Putamen (tissue), 1 donor: ENCODE data around the gene CTNS.

Experiments
- DNase-seq: peaks from one replicate; pipeline ENCODE4 v3.0.0-alpha.2; 2016; ENCODE audit warnings: low spot score

Gene CTNS

DNA sequence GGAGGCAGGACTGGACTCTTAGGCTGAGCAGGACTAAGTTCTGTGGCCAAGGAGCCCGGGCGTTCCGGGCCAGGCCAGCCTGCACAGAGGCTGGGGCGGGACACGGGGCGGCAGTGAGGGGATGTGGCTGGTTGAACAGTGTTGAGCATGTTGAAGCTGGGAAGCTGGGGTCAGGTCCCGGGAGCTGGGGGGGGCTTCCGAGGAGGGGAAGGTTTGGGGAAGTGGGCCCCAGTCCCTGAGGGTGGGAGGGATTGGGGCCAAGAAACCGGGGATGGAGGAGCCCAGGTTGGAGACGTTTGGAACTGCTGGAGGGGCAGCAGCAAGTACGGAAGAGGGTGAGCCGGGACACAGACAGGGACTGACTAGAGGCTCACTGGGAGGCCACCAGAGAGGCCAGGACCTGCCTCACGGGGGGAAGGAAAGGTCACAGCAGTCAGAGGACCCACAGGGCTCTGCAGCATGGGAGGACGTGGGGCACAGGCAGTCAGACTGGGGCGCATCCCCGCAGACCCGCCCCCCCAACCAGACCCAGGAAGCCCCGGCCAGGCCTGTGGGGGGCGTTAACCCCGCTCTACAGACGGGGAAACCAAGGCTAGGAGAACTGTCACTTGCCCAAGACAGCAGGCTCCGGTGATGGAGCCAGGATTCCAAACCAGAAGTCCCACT, 22.4 kb downstream of the CTNS start:
- no peak for DNase-seq

DNA sequence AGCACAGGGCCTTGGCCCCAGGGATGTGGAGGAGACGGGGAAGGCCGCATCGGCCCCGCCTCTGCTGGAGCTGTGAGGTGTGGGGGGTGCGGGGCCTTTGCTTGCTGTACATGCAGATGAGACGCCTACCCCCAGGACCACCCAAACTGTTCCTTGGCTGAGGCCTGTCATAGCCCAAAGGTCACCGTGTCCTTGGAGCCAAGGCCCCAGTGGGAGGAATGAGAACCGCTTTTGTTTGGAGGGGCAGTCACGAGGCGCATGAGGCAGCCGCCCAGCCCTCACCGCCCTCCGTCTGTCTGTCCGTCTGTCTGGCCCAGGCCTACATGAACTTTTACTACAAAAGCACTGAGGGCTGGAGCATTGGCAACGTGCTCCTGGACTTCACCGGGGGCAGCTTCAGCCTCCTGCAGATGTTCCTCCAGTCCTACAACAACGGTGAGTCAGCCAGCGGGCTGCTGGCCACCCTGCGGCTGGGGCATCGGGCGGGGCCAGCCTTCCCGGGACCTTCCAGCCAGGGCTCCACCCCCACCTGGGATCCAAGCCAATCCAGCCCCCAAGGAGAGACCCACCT, 23.1 kb downstream of the CTNS start:
- peak; percentile 47 for DNase-seq

DNA sequence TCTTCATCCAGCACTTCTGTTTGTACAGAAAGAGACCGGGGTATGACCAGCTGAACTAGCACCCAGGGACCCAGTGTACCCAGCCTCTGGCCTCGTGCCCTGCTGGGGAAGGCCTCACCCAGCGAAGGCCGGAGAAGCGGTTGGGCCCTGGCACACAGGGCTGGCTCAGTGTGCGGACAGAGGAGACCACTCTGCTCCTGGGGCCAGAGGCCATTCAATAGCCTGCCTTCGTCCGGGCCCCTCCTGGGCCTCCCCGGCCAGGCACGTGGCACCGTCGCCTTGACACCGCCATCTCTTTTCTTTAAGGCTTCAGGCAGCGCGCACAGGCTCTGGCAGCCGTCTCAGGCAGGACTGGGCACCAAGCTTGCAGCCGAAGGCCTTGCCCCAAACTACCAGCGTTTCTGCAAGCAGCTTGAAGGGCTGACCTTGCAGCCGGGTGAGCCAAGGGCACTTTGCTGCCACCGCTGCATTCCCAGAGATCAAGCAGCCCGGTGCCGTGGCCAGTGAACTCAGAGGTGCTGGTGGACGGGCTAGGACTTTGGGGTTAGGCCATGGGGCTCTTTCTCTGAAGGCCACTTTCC, 23.8 kb downstream of the CTNS start:
- DNase-seq, result peak; percentile 50

DNA sequence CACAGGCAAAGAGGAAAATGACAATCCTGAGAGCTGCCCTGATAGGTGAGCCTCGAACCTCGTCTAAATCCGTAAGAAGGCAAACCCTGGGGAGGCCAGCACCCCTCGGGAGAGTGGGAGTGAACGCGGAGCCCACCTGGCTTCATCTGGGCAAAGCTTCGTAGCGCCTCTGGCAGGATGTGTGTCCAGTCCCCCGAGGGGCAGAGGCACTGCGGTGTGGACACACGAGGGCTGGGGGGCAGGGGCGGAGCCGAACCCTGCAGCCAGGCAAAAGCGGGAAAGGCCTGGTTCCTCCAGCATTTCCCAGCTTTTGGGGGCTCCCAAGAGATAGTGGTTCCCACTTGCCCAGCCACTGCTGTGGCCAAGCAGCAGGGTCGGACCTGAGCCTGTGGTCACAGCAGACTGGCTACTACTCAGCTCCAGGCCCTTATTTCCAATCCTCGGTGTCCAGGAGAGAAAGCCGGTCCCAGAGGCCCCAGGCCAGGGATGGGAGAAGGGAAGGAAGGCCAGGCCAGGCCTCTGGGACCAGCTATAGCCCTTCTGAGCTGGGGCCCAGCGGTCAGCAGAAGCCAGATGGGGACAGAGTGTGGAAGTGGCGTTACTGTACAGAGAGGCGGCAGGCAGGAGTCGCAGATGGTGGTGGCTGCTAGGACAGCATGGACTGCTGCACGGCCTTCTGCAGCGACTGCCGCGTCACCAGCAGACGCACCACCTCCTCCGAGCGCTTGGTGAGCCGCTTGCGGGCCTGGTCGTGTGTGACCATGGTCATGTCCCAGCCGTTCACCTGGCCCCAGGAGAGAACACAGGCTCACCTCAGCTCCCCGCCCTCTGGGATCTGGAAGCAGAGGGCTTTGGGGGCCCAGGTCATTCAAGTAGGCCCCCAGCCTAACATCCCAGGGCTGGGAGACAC, 26.8 kb downstream of the CTNS start:
- no peak for DNase-seq

DNA sequence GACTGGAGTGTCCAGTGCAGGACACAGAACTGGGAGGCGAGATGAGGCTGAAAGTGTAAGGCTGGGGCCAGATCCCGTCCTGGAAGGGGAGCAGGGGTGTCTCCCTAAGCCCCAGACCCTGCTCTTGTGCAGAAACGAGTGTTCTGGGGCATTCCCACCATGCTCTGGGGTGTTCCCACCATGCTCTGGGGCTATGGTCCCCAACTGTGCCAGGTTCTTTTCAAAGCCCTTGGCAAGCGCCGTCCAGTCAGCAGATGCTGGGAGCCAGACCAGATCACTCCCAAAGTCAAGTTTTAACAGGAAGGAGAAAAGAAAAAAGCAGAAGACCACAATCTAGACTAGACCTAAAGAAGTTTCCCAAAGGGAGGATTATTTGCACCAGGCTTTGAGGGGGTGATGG, 29.3 kb downstream of the CTNS start:
- DNase-seq, result no peak

DNA sequence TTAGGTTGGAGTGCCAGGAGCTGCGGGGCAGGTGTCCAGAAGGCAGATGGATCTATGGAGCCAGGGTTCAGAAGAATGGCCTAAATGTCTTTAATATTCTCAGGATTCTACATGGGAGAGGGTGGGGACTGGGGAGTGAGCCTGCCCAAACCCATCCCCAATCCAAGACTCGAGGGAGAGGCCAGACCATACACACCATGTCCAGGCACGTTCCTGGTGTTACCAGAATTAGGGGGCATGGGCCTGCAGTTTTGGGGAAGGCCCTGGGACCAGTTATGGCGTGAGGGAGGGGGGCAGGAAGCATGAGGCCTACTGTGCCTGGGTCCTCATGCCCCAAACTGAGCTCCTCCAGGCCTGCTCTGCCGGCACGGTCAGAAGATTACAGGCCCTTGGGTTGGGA, 30.0 kb downstream of the CTNS start:
- DNase-seq, result no peak

DNA sequence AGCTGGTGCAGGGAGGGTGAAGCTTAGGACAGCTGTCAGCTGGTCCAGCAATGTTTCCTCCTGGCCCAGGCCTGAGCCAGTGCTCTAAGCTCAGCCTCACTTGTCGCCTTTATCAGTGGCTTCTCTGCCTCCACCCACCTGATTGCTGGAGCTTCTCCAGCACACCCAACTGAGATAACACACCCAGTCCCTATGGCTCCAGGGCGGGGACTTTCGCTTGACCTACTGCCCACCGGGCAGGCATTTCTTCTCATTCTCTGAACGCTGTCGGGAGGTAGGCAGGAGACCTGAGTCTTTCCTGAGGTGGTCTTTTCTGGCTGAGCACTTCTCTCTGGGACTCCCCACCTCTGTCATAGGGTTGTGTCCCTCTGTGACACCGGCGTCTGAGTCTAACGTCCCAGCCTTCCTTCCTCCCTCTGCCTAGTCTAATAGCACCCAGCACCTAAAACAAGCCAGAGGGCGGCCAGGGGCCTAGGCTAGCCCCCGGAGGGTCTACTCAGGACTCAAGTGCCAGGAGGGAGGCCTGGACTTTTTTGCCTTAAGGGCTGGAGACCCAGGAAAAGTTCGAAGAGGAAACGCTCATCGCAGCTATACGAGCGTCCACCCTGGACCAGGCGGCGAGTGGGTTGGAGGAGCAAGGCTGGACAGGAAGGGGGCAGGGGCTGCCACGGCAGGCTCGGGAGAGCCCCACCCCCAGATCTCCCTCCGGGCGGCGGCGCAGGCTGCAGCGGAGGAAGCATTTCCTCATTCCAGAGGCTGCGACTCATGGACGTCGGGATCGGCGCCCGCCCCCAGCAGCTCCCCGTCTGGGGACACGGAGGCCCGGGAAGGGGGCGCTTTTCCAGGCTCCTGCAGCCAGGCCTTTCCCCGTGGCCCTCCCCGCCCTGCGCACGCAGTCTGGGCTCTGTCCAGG, 31.1 kb downstream of the CTNS start:
- DNase-seq, result peak; percentile 64

DNA sequence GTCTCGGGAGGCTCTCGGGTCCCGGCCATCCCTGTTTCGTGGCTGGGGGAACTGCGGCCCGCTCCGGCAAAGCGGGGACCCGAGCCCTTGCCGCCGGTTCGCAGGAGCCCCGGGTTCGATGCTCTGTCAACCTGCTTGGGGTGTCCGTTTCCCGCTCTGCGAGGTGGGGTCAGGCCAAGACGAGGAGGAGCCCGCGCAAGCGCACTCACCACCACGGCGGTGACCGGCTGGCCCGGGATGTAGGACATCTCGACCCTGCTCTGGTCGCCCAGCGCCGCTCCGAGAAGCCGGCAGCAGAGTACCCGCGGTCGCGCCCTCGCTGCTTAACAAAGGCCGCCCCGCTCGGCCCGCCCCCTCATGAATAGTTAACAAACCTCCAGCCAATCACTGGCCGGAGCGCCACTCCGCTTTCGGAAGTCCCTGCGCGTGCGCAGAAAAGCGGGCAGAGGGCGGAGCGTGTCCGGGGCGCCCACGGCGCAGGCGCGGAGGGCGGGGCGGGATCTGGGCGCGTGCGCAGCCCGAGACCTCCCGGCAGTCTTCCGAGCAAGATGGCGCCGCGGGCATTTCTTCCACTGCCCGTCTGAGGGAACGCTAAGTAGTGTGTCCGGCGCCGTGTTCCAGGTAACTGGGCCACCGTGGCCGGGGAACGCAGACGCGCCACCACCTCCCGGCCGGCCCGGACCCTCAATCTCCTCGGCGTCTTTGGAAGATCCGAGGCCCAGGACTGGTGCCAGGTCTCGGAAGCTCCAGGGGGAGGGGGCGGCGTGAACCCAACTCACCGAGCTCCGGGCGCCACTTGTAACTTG, 31.9 kb downstream of the CTNS start, which contains the start of the genes EMC6 and TAX1BP3:
TSS of gene EMC6 (plus strand) at position 534 of the 806 bp plus-strand sequence. CDS start 335 bp downstream, outside the sequence.
TSS of gene TAX1BP3 (minus strand) at position 300 of the 806 bp plus-strand sequence. CDS start at position 248, 52 bp downstream.
- peak; percentile 97 for DNase-seq

DNA sequence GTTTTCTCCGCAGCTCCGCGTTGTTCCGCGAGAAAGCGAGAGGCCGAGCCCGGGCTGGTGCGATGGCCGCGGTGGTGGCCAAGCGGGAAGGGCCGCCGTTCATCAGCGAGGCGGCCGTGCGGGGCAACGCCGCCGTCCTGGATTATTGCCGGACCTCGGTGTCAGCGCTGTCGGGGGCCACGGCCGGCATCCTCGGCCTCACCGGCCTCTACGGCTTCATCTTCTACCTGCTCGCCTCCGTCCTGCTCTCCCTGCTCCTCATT, 32.5 kb downstream of the CTNS start:
- DNase-seq, result no peak

DNA sequence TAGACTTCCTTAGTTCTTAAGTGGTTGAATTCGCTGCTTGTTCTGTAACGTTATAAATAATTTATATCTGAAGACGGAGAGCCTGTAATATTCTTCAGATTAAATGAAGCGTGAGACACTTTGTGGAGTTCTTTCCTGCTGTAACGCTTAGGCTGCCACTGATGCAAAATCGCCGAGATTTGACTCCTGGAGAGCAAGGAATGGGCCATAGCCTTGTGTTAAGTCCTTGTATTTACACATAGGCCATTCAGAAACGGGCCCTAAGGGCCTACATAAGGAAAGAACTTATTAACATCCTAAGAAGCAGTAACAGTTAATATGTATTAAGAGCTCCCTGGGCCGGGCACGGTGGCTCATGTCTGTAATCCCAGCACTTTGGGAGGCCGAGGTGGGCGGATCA, 33.0 kb downstream of the CTNS start:
- DNase-seq, result no peak

DNA sequence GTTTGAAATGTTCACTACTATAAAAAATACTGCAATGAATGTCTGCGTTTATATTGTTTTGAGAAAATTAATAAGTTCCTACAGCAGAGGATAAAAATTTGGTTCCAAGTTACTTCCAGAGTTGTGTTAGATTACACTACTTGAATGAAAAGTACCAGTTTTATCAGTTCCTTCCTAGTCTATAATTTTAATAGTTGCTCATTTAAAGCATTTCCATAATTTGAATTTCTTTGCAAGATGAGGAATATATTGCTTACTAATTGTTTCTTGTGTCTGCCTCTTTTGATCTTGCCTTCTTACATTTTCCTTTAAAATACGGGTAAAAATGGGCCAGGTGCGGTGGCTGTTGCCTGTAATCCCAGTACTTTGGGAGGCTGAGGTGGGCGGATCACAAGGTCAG, 36.0 kb downstream of the CTNS start:
- DNase-seq, result no peak

DNA sequence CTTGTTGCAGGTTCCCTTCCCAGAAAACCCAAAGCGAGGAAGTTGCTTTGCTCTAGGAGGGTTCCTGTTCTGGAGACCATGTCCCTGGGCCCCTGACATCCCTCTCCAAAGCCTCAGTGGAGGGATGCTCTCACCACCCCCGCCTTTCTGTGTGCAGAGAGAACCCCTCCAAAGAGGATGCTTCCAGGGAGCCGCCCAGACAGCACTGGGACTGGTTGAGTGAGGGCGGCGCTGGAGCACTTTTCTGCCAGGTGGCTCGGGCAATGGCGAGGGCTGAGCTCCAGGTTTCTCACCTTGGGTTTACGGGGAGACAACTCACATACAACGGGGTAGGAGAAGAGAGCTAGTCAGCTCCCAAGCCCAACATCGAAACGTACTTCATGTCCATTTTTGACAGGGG, 39.3 kb downstream of the CTNS start:
- no peak for DNase-seq

DNA sequence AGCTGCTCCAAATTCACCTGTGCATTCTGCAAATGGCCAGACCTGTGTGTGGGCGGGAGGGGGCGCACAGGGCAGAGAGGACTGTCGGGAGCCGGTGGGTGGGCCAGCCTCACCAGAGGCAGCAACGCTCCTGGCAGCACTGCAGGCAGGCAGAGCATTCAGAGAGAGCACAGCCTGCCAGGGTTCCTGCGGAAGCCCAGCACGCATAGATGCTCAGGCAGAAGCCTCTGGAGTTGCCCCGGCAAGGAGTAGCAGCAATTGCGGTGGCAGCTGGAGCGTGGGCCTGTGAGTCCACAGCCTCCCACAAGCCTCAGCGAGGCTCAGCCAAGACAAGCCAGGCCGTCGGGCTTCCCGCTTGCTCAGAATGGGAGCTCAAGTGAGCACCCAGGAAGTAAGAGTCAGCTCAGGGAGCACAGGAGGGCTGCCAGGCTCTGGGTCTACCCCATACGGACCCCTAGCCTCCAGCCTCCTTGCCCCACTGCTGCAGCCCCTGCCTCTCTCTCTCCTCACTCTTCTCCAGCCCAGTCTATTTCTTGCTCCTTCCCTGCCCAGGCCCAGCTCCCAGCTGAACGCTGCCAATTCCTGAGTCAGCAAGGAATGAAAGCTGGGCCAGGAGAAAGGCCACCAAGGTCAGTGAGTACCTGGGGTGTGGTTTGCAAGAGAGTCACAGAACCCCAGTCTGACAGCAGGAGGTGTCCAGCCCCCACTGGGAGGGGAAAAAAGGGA, 41.7 kb downstream of the CTNS start:
- DNase-seq, result no peak

DNA sequence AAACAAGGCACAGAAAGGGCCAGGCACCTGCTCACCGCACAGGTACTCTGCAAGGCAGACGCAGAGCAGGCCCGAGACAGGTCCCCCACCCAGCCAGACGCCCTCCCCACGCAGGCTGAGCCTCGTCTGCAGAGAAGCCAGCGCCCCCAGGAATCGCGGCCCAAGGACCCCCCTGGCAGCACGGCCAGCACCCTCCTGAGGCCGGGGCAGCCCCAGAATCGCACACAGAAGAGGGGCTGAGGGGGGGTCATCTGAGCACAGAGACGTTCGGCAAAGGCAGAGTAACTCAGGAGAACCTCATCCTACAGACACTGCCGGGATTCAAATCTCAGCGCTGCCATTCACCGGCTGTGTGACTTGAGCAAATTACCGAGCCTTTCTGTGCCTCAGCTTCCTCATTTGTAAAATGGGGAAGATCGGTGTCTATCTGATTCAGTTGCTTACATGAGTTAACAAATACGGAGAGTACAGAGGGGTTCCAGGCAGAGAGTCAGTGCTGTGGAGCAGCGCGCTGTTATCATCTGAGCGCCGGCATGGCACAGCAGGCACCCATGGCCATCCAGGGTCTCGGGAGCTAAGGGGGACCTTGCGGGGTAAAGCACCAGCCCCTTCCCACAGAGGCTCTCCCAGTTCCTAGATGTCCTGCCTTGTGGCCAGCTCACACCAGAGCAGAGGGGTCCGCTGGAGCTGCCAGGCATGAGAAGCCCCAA, 42.4 kb downstream of the CTNS start:
- no peak for DNase-seq

DNA sequence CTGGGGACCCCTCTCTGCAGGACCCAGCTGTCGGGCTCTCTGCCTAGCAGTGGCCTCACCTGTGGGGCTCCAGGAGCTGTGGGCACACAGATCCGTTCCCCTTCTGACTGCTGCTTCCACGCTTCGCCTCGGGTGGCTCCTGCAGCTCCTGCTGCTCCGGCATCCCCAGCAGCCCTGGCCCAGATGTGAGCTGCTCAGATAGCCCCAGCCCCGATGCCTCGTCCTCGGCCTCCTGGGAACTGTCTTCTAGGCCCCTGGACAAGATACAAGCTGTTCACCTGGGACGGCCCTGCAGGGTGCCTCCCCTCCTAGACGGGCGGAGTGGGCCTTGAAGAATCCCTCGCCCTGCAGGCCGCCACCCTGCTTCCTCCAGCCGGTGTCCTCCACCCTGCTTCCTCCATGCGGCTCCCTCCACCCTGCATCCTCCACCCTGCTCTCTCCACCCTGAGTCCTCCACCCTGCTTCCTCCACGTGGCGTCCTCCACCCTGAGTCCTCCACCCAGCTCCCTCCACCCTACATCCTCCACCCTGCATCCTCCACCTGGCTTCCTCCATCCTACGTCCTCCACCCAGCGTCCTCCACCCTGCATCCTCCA, 43.1 kb downstream of the CTNS start:
- DNase-seq, result no peak

DNA sequence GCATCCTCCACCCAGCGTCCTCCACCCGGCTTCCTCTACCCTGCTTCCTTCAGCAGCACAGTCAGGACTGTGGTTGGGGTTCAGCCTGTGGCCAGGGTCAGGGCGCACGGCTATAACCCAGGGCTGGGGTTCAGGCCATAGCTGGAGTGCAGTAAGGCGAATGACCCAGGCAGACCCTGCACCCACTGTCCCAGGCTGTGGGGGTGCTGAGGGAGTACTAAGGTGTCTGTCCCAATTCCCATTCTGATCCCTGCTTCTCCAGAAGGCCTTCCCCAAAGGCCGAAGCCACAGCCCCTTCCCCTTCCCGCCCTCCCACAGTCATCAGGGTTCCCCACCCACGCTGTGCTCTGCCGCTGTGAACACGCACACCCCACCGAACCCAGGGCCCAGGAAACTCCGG, 44.5 kb downstream of the CTNS start:
- DNase-seq, result no peak

DNA sequence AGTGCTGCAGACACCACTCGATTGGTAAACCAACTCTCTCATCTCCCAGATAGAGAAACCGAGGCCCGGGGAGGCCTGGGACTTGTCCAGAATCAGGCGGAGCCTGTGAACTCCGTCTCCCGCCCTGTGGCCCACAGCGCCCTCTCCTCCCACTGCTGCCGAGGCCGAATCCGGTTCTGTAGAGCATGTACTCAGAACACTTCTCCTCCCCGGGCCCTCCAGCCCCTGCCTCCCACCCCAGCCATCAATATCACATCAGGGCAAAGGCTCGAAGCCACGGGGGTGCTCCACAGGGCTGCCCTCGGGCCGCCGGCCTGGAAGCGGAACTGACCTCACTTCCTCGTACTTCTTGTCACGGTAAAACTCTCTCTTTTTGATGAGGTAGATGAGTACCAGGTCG, 45.0 kb downstream of the CTNS start:
- no peak for DNase-seq

DNA sequence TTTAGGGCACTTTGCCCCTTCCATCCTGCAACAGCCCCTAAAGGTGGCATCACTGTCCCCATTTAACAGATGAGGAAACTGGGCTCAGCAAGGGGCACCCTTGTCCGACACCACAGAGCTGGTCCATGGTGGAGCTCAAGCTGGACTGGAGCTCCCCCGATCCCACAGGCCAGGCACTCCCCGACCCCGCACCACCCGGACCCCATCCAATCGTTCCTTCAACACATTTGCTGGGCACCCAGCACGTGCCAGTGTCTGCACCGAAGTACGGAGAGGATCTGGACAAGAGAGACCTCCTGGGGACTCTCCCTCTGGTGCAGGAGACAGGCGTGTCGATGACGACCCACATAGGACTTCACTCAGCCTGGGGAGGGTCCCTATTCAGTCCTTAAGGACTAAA, 45.5 kb downstream of the CTNS start:
- no peak for DNase-seq

DNA sequence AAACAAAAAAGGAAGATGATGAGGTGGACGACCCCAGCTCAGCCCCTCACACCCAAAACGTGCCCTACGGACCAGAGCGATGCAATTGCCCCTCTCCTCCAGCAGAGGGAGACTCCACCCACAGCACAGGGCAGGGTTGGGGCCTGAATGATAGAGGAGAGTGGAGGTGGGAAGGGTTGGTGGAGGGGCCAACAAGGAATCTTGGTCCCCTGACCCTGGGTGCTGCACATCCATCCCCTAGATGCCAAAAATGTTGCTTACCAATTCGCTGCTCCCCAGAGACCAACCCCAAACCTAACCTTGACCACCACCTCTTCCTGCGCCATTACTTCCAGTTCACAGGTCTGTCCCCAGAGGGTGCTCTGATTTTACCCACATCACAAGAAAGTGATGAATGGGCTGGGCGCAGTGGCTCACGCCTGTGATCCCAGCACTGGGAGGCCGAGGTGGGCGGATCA, 46.5 kb downstream of the CTNS start:
- no peak for DNase-seq
